Thymus (tissue), 11 donors: Measurements from ENCODE around the gene CNKSR3. TPM values are rescaled to one million over a fixed set of nuclear protein-coding genes. Genes with fewer than 3 reads are reported as not detected.

Experiments used
- DNase-seq, 9 donors: peaks; one replicate each; pipeline ENCODE4 v3.0.0-alpha.2; 2013; ENCODE audit warnings: low spot score in 9 of 9, low read depth in 6 of 9, missing footprints in 1 of 9
- H3K27ac ChIP-seq, 2 donors: one replicate each; pipeline ENCODE4 v1.5.1; 2013; ENCODE audit warnings: control low read depth in 1 of 2, low read depth in 1 of 2, low read length in 1 of 2, mild to moderate bottlenecking in 1 of 2, moderate library complexity in 1 of 2
- H3K27me3 ChIP-seq, 2 donors: one replicate each; pipeline ENCODE4 v1.5.1; 2013; ENCODE audit warnings: low read length in 1 of 2; ENCODE audit not compliant: control insufficient read depth in 2 of 2, insufficient read depth in 1 of 2
- H3K36me3 ChIP-seq, 2 donors: one replicate each; pipeline ENCODE4 v1.5.1; 2013; ENCODE audit warnings: low read length in 1 of 2, mild to moderate bottlenecking in 1 of 2, moderate library complexity in 1 of 2; ENCODE audit not compliant: control insufficient read depth in 2 of 2, insufficient read depth in 2 of 2
- H3K4me1 ChIP-seq, 2 donors: one replicate each; pipeline ENCODE4 v1.5.1; 2013; ENCODE audit warnings: low read length in 2 of 2; ENCODE audit not compliant: control insufficient read depth in 2 of 2, insufficient read depth in 2 of 2
- H3K4me3 ChIP-seq, 2 donors: one replicate each; pipeline ENCODE4 v1.5.1; 2013; ENCODE audit warnings: low read length in 2 of 2, control low read depth in 1 of 2, mild to moderate bottlenecking in 1 of 2
- H3K9me3 ChIP-seq, 2 donors: one replicate each; pipeline ENCODE4 v1.5.1; 2013; ENCODE audit warnings: low read length in 1 of 2, mild to moderate bottlenecking in 1 of 2; ENCODE audit not compliant: control insufficient read depth in 2 of 2, insufficient read depth in 1 of 2
- WGBS: extraction: QIAGEN DNeasy Blood & Tissue Kit; methylation state at CpG from one replicate; pipeline ENCODE4 v1.1.7; 2013; 5-methylcytosine and 5-hydroxymethylcytosine counted together
- polyA plus RNA-seq: library from polyadenylated mRNA; stranded (reverse); fragments of 200-250 nt; gene quantifications from one replicate; pipeline ENCODE4 v1.2.3, GENCODE V29; 2013
- total RNA-seq: library from RNA; stranded (reverse); fragments of 120-200 nt; gene quantifications from one replicate; pipeline ENCODE4 v1.2.4, GENCODE V29; 2013
- donor health status: healthy.

Gene CNKSR3
- total and polyA plus RNA-seq, 2 donors, result 5.4 to 8.2 TPM

- Histone ChIP-seq H3K27me3 (no peaks in the 10 kb centered on the region), H3K4me3 (no peak overlapping the region), H3K9me3 (no peaks in the 10 kb centered on the region), H3K27ac (peak overlapping the region in 1 of 2 donors; percentile 21), H3K4me1 (no peaks in the 10 kb centered on the region), H3K36me3 (no peaks in the 10 kb centered on the region)
- 72% methylated on average over 9 of the region's 9 CpGs for WGBS
- DNase-seq, result no peak
Observed at GRCh38 chr6:154367839-154368695, 142.4 kb downstream of the CNKSR3 start.

DNA sequence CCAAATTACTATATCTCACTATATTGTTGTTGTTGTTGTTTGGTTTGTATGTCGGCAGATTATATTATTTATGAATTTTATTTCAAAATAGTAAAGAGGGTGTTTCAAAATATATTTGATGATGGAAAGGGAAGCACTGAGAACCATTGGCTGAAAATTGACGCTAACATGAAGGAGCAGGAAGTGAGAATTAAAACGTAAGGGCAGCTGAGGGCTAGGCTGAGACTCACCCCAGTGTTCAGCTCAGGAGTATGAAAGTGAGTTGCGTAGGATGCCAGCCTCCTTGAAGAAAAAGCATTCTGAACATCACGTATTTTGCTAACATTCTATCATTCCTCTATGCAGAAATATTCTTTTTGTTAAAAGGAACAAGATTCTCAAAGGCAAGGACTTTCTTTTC lies 143.1 kb downstream of the CNKSR3 start:
- no peaks in the 10 kb centered on the region for H3K9me3 ChIP-seq
- no peak overlapping the region for H3K4me3 ChIP-seq
- WGBS, result 94% methylated on average over 5 of the region's 5 CpGs
- H3K4me1 ChIP-seq, result no peaks in the 10 kb centered on the region
- no peak overlapping the region for H3K27ac ChIP-seq
- no peaks in the 10 kb centered on the region for H3K27me3 ChIP-seq
- no peak for DNase-seq
- no peaks in the 10 kb centered on the region for H3K36me3 ChIP-seq

- Histone ChIP-seq H3K36me3 (no peaks in the 10 kb centered on the region), H3K27me3 (no peaks in the 10 kb centered on the region), H3K4me3 (no peak overlapping the region), H3K4me1 (peaks cover 0 to 7% of the 10 kb centered on the region in 2 donors), H3K9me3 (no peaks in the 10 kb centered on the region), H3K27ac (no peak overlapping the region)
- 93% methylated on average over 4 of the region's 4 CpGs for whole genome bisulfite sequencing
- no peak for DNase-seq
Observed at GRCh38 chr6:154363821-154364220, 146.7 kb downstream of the CNKSR3 start.

- H3K27me3 ChIP-seq, result no peaks in the 10 kb centered on the region
- no peak overlapping the region for H3K4me3 ChIP-seq
- H3K36me3 ChIP-seq, result no peaks in the 10 kb centered on the region
- H3K9me3 ChIP-seq, result no peaks in the 10 kb centered on the region
- peaks cover 0 to 7% of the 10 kb centered on the region in 2 donors for H3K4me1 ChIP-seq
- no peak overlapping the region for H3K27ac ChIP-seq
- DNase-seq, result no peak
- 93% methylated on average over 5 of the region's 5 CpGs for WGBS
Observed at GRCh38 chr6:154361476-154361875, 149.0 kb downstream of the CNKSR3 start.

GRCh38 chr6:154360476-154360875 lies 150.0 kb downstream of the CNKSR3 start:
- no peak overlapping the region for H3K27ac ChIP-seq
- H3K4me1 ChIP-seq, result peaks cover 0 to 7% of the 10 kb centered on the region in 2 donors
- H3K4me3 ChIP-seq, result no peak overlapping the region

GRCh38 chr6:154359679-154360078 lies 150.8 kb downstream of the CNKSR3 start:
- peaks cover 0 to 7% of the 10 kb centered on the region in 2 donors for H3K4me1 ChIP-seq
- no peaks in the 10 kb centered on the region for H3K36me3 ChIP-seq
- no peak overlapping the region for H3K27ac ChIP-seq
- no peaks in the 10 kb centered on the region for H3K9me3 ChIP-seq
- DNase-seq, result no peak
- H3K4me3 ChIP-seq, result no peak overlapping the region
- 95% methylated on average over 4 of the region's 4 CpGs for WGBS
- no peaks in the 10 kb centered on the region for H3K27me3 ChIP-seq

More at GRCh38 chr6:154360476-154360875, 150.0 kb downstream of the CNKSR3 start:
- WGBS, result 94% methylated on average over 3 of the region's 3 CpGs
- Histone ChIP-seq H3K9me3 (no peaks in the 10 kb centered on the region), H3K27me3 (no peaks in the 10 kb centered on the region), H3K36me3 (no peaks in the 10 kb centered on the region)
- DNase-seq, result no peak

DNA sequence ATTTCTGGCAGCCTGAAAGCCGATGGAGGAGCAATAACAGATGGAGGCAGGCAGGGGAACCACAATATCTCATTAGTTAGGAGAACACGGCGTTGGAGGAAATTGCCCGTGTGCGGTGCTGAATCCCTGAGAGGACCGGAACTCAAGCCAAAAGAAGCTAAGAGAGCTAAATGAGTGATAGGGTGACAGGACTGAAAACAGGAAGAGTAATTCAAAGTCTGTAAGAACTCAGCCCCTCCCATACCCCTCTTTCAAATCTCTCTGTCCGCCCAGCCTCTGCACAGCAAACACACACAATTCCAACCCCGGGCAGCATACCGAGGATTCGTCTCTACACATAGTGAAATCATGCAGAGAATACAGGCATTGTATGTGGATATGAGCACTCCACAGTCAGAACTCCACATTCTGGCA lies 151.3 kb downstream of the CNKSR3 start:
- 12% methylated on average over 10 of the region's 10 CpGs for WGBS
- H3K27ac ChIP-seq, result no peak overlapping the region
- no peaks in the 10 kb centered on the region for H3K27me3 ChIP-seq
- no peaks in the 10 kb centered on the region for H3K9me3 ChIP-seq
- H3K4me3 ChIP-seq, result peak overlapping the region in 1 of 2 donors; percentile 2
- H3K4me1 ChIP-seq, result peaks cover 0 to 7% of the 10 kb centered on the region in 2 donors
- peak in 3 of 9 donors; percentile 9 to 46 (median 13) for DNase-seq
- no peaks in the 10 kb centered on the region for H3K36me3 ChIP-seq

GRCh38 chr6:154358019-154358545 lies 152.4 kb downstream of the CNKSR3 start:
- DNase-seq, result no peak

GRCh38 chr6:154356690-154357089 lies 153.8 kb downstream of the CNKSR3 start, which contains the start of gene IPCEF1:
TSS of gene IPCEF1 (minus strand) at chr6:154356803. CDS start at chr6:154265947, 90,856 bp downstream.
- no peaks in the 10 kb centered on the region for H3K9me3 ChIP-seq
- H3K36me3 ChIP-seq, result no peaks in the 10 kb centered on the region
- peak within 1 kb of the TSS in 1 of 2 donors; percentile 18 for H3K27ac ChIP-seq
- DNase-seq, result peak in 1 of 9 donors; percentile 22
- no peak within 1 kb of the TSS for H3K4me3 ChIP-seq
- H3K4me1 ChIP-seq, result peaks cover 0 to 7% of the 10 kb centered on the region in 2 donors
- H3K27me3 ChIP-seq, result no peaks in the 10 kb centered on the region
- 53% methylated on average over 3 of the region's 3 CpGs for WGBS

More at GRCh38 chr6:154358019-154358545, 152.4 kb downstream of the CNKSR3 start:
- Histone ChIP-seq H3K36me3 (no peaks in the 10 kb centered on the region), H3K9me3 (no peaks in the 10 kb centered on the region), H3K27ac (no peak overlapping the region), H3K4me3 (no peak overlapping the region), H3K27me3 (no peaks in the 10 kb centered on the region), H3K4me1 (peaks cover 0 to 7% of the 10 kb centered on the region in 2 donors)
- 97% methylated on average over 5 of the region's 5 CpGs for WGBS
